Caco-2 (cell line): ENCODE data around the gene WDFY4. TPM values are rescaled to one million over a fixed set of nuclear protein-coding genes. Genes with fewer than 3 reads are reported as not detected.
A peak's percentile ranks its signal among the peaks of the same experiment; 100 is the strongest.

Source experiments
- BruUV-seq: library from RNA; stranded (reverse); fragments of 400-500 nt; replicated peaks from 2 replicates; lab custom pipeline; 2021; lab: Mats Ljungman, UMichigan
- CTCF ChIA-PET: fragments of 300-600 bp; sonication (Branson Sonifier 250); formaldehyde crosslinking; loops from one replicate; lab custom pipeline; 2022; ENCODE audit warnings: antibody characterized with exemption; lab: Charles Lee
- POLR2A ChIA-PET: fragments of 300-600 bp; sonication (Branson Sonifier 250); formaldehyde crosslinking; loops from one replicate; lab custom pipeline; 2022; ENCODE audit warnings: antibody characterized with exemption; lab: Charles Lee
- DNase-seq, 2 experiments: peaks; one replicate each; pipeline versions ENCODE4 v3.0.0 to v3.0.0-alpha.2; 2020 to 2022
- H3K27me3 ChIP-seq: replicated peaks from 2 replicates; pipeline ENCODE4 v1.6.0; 2011; ENCODE audit warnings: low read length; ENCODE audit not compliant: control insufficient read depth, insufficient read depth
- H3K36me3 ChIP-seq: 2 replicates; pipeline ENCODE4 v1.5.1; 2011; ENCODE audit warnings: low read length; ENCODE audit not compliant: control insufficient read depth, insufficient read depth
- H3K4me1 ChIP-seq: fragments of 250-450 bp; sonication (Bioruptor Pico); 2 replicates; pipeline ENCODE4 v1.5.1; 2020; ENCODE audit warnings: mild to moderate bottlenecking
- H3K4me3 ChIP-seq: 2 replicates; pipeline ENCODE4 v1.5.1; 2011; ENCODE audit warnings: low read depth, mild to moderate bottlenecking, control low read depth, low read length
- H3K9me3 ChIP-seq: fragments of 250-450 bp; sonication (Bioruptor Pico); 2 replicates; pipeline ENCODE4 v1.5.1; 2020; ENCODE audit warnings: mild to moderate bottlenecking, moderate library complexity
- H3K27ac Mint-ChIP-seq: one replicate; pipeline ENCODE4 v1.8.0; 2022; ENCODE audit warnings: mixed read lengths; ENCODE audit not compliant: unreplicated experiment
- H3K27me3 Mint-ChIP-seq: one replicate; pipeline ENCODE4 v1.8.0; 2022; ENCODE audit warnings: mixed read lengths; ENCODE audit not compliant: insufficient read depth, unreplicated experiment
- H3K36me3 Mint-ChIP-seq: one replicate; pipeline ENCODE4 v1.8.0; 2022; ENCODE audit warnings: mild to moderate bottlenecking, mixed read lengths; ENCODE audit not compliant: insufficient read depth, unreplicated experiment
- H3K4me1 Mint-ChIP-seq: one replicate; pipeline ENCODE4 v1.8.0; 2022; ENCODE audit warnings: low read depth, mixed read lengths; ENCODE audit not compliant: unreplicated experiment
- H3K4me3 Mint-ChIP-seq: one replicate; pipeline ENCODE4 v1.8.0; 2022; ENCODE audit warnings: mild to moderate bottlenecking, moderate library complexity, mixed read lengths; ENCODE audit not compliant: unreplicated experiment
- H3K9me3 Mint-ChIP-seq: one replicate; pipeline ENCODE4 v1.8.0; 2022; ENCODE audit warnings: mixed read lengths; ENCODE audit not compliant: unreplicated experiment
- CTCF ChIP-seq, 2 experiments: fragments of 200-600 bp in 1 of 2; IDR thresholded peaks; 1 replicate in 1 of 2; 2 replicates in 1 of 2; pipeline versions ENCODE4 v1.5.1 to v1.8.0; 2011 to 2022; ENCODE audit warnings: antibody characterized with exemption in 1 of 2, control low read depth in 1 of 2, inconsistent platforms in 1 of 2, low read depth in 1 of 2, low read length in 1 of 2, mild to moderate bottlenecking in 1 of 2, moderate library complexity in 1 of 2; ENCODE audit not compliant: insufficient read depth in 1 of 2, severe bottlenecking in 1 of 2, unreplicated experiment in 1 of 2
- intact Hi-C: fragments of 100-400 bp; cut with micrococcal nuclease; formaldehyde crosslinking; loops from one replicate; pipeline ENCODE4 v1.10.0; 2022; ENCODE audit not compliant: unreplicated experiment
- total RNA-seq: library from RNA; stranded (reverse); gene quantifications from 2 replicates; pipeline ENCODE4 v1.2.3, GENCODE V29; 2022

WDFY4 gene
- total RNA-seq, 1 experiment from 2014 or later: not detected

- Mint-ChIP-seq H3K27me3 (peaks cover 26% of the 10 kb centered on the region), H3K4me3 (no peak overlapping the region), H3K9me3 (no peaks in the 10 kb centered on the region), H3K36me3 (no peaks in the 10 kb centered on the region), H3K4me1 (no peaks in the 10 kb centered on the region), H3K27ac (no peak overlapping the region)
- Histone ChIP-seq H3K4me1 (no peaks in the 10 kb centered on the region), H3K36me3 (no peaks in the 10 kb centered on the region), H3K4me3 (no peak overlapping the region), H3K9me3 (no peaks in the 10 kb centered on the region), H3K27me3 (peaks cover 2% of the 10 kb centered on the region; the same call in 1 of the 2 replicates)
- TF ChIP-seq CTCF (IDR thresholded peaks at IDR 0.05; ENCODE audit: insufficient read depth in 1 of 2, low read depth in 1 of 2, low read length in 1 of 2, severe bottlenecking in 1 of 2, unreplicated experiment in 1 of 2): no peak
- ChIA-PET POLR2A (no interaction called here), CTCF (interaction anchor here (0.9 kb wide), 1 partner anchor 19 kb away, joined by 3 read pairs; no protein-coding TSS in a partner anchor)
- BruUV-seq: no TSS peak
- intact Hi-C loops: no loop called here
- DNase-seq: peak in 1 of 2 experiments; percentile 25
Measured at GRCh38 chr10:48957361-48958151, 272.9 kb downstream of the WDFY4 start.

GRCh38 chr10:48958598-48959190 lies 274.0 kb downstream of the WDFY4 start:
- no TSS peak for BruUV-seq
- ChIA-PET POLR2A (no interaction called here), CTCF (no interaction called here)
- no peak overlapping the region for H3K4me3 Mint-ChIP-seq
- intact Hi-C loops: no loop called here
- H3K27me3 ChIP-seq: peaks cover 2% of the 10 kb centered on the region; the same call in 1 of the 2 replicates
- no peaks in the 10 kb centered on the region for H3K36me3 ChIP-seq
- no peaks in the 10 kb centered on the region for H3K9me3 Mint-ChIP-seq
- H3K9me3 ChIP-seq: no peaks in the 10 kb centered on the region
- TF ChIP-seq CTCF (IDR thresholded peaks at IDR 0.05; ENCODE audit: insufficient read depth in 1 of 2, low read depth in 1 of 2, low read length in 1 of 2, severe bottlenecking in 1 of 2, unreplicated experiment in 1 of 2): no peak
- peaks cover 20% of the 10 kb centered on the region for H3K27me3 Mint-ChIP-seq
- DNase-seq: peak in 1 of 2 experiments; percentile 23
- no peak overlapping the region for H3K4me3 ChIP-seq
- H3K27ac Mint-ChIP-seq: no peak overlapping the region
- H3K36me3 Mint-ChIP-seq: no peaks in the 10 kb centered on the region
- no peaks in the 10 kb centered on the region for H3K4me1 Mint-ChIP-seq
- no peaks in the 10 kb centered on the region for H3K4me1 ChIP-seq

- POLR2A ChIA-PET: no interaction called here
- Mint-ChIP-seq H3K9me3 (no peaks in the 10 kb centered on the region), H3K27me3 (peaks cover 16% of the 10 kb centered on the region), H3K4me3 (no peak overlapping the region), H3K27ac (no peak overlapping the region), H3K4me1 (no peaks in the 10 kb centered on the region), H3K36me3 (no peaks in the 10 kb centered on the region)
- no peak for DNase-seq
- Histone ChIP-seq H3K27me3 (no peaks in the 10 kb centered on the region), H3K36me3 (no peaks in the 10 kb centered on the region), H3K4me3 (no peak overlapping the region), H3K4me1 (no peaks in the 10 kb centered on the region), H3K9me3 (no peaks in the 10 kb centered on the region)
- intact Hi-C loops: no loop called here
- TF ChIP-seq CTCF (IDR thresholded peaks at IDR 0.05; ENCODE audit: insufficient read depth in 1 of 2, low read depth in 1 of 2, low read length in 1 of 2, severe bottlenecking in 1 of 2, unreplicated experiment in 1 of 2): no peak
- BruUV-seq: no TSS peak
- CTCF ChIA-PET: no interaction called here
Measured at GRCh38 chr10:48964038-48964437, 279.4 kb downstream of the WDFY4 start.
